H9 (cell line): ENCODE data around the gene ANKRD29. TPM values are rescaled to one million over a fixed set of nuclear protein-coding genes. Genes with fewer than 3 reads are reported as not detected.

ENCODE experiments used
- DNase-seq: peaks from one replicate; pipeline ENCODE4 v3.0.0-alpha.2; 2017
- H2AFZ ChIP-seq: one replicate; pipeline ENCODE4 v1.6.1; 2013; ENCODE audit warnings: mild to moderate bottlenecking, low read length, control low read depth, moderate library complexity
- H2AK5ac ChIP-seq: 2 replicates; pipeline ENCODE4 v1.6.1; 2013; ENCODE audit warnings: low read length, control low read depth, mixed read lengths; ENCODE audit not compliant: insufficient read length
- H2BK120ac ChIP-seq: one replicate; pipeline ENCODE4 v1.6.1; 2013; ENCODE audit warnings: low read depth, mild to moderate bottlenecking, low read length, control low read depth, inconsistent platforms; ENCODE audit not compliant: poor library complexity, severe bottlenecking
- H2BK12ac ChIP-seq: 2 replicates; pipeline ENCODE4 v1.6.1; 2013; ENCODE audit warnings: low read length, control low read depth, mixed read lengths, low read depth; ENCODE audit not compliant: insufficient read length
- H2BK15ac ChIP-seq: 2 replicates; pipeline ENCODE4 v1.6.1; 2013; ENCODE audit warnings: low read depth, low read length, control low read depth
- H2BK20ac ChIP-seq: one replicate; pipeline ENCODE4 v1.6.1; 2013; ENCODE audit warnings: low read depth, mild to moderate bottlenecking, low read length, control low read depth, inconsistent platforms; ENCODE audit not compliant: poor library complexity, severe bottlenecking
- H2BK5ac ChIP-seq: 2 replicates; pipeline ENCODE4 v1.6.1; 2013; ENCODE audit warnings: low read length, control low read depth, mixed read lengths; ENCODE audit not compliant: insufficient read length
- H3K14ac ChIP-seq: 2 replicates; pipeline ENCODE4 v1.6.1; 2013; ENCODE audit warnings: low read length, control low read depth; ENCODE audit not compliant: insufficient read depth
- H3K18ac ChIP-seq: 2 replicates; pipeline ENCODE4 v1.6.1; 2013; ENCODE audit warnings: low read depth, mild to moderate bottlenecking, mixed read lengths, low read length, control low read depth; ENCODE audit not compliant: insufficient read length
- H3K23ac ChIP-seq: 2 replicates; pipeline ENCODE4 v1.6.1; 2013; ENCODE audit warnings: low read length, control low read depth, mixed read lengths, low read depth; ENCODE audit not compliant: insufficient read length
- H3K23me2 ChIP-seq: 2 replicates; pipeline ENCODE4 v1.6.1; 2013; ENCODE audit warnings: low read depth, mild to moderate bottlenecking, mixed read lengths, low read length, control low read depth; ENCODE audit not compliant: insufficient read length, poor library complexity, severe bottlenecking
- H3K27ac ChIP-seq: 2 replicates; pipeline ENCODE4 v1.5.1; 2013; ENCODE audit warnings: low read length, control low read depth, mixed read lengths, low read depth; ENCODE audit not compliant: insufficient read length
- H3K27me3 ChIP-seq: 2 replicates; pipeline ENCODE4 v1.6.1; 2013; ENCODE audit warnings: low read length, control low read depth, inconsistent platforms; ENCODE audit not compliant: insufficient read depth
- H3K4ac ChIP-seq: 2 replicates; pipeline ENCODE4 v1.6.1; 2013; ENCODE audit warnings: low read depth, mild to moderate bottlenecking, control low read depth, inconsistent platforms, low read length, moderate library complexity
- H3K4me1 ChIP-seq: 2 replicates; pipeline ENCODE4 v1.6.1; 2013; ENCODE audit warnings: low read length, control low read depth, inconsistent platforms; ENCODE audit not compliant: insufficient read depth
- H3K4me2 ChIP-seq: 2 replicates; pipeline ENCODE4 v1.6.1; 2013; ENCODE audit warnings: low read length, control low read depth, mixed read lengths; ENCODE audit not compliant: insufficient read length, insufficient read depth
- H3K56ac ChIP-seq: 2 replicates; pipeline ENCODE4 v1.6.1; 2013; ENCODE audit warnings: low read depth, mild to moderate bottlenecking, mixed read lengths, low read length, control low read depth; ENCODE audit not compliant: insufficient read length
- H3K79me1 ChIP-seq: 2 replicates; pipeline ENCODE4 v1.6.1; 2013; ENCODE audit warnings: low read depth, mild to moderate bottlenecking, moderate library complexity, low read length, control low read depth, inconsistent platforms; ENCODE audit not compliant: insufficient read depth, poor library complexity, severe bottlenecking
- H3K79me2 ChIP-seq: 2 replicates; pipeline ENCODE4 v1.6.1; 2013; ENCODE audit warnings: low read length, control low read depth, inconsistent platforms; ENCODE audit not compliant: insufficient read depth
- H3K9ac ChIP-seq: 2 replicates; pipeline ENCODE4 v1.6.1; 2013; ENCODE audit warnings: low read length, control low read depth, mixed read lengths; ENCODE audit not compliant: insufficient read length; ENCODE audit errors: extremely low read depth
- H3K9me3 ChIP-seq: one replicate; pipeline ENCODE4 v1.6.1; 2013; ENCODE audit warnings: low read depth, low read length, inconsistent platforms; ENCODE audit not compliant: control insufficient read depth
- H3T11ph ChIP-seq: one replicate; pipeline ENCODE4 v1.6.1; 2013; ENCODE audit warnings: mild to moderate bottlenecking, low read length, control low read depth, inconsistent platforms
- H4K20me1 ChIP-seq: one replicate; pipeline ENCODE4 v1.6.1; 2013; ENCODE audit not compliant: control insufficient read depth, insufficient read length, insufficient read depth
- H4K5ac ChIP-seq: 2 replicates; pipeline ENCODE4 v1.6.1; 2013; ENCODE audit warnings: low read depth, mild to moderate bottlenecking, mixed read lengths, low read length, control low read depth; ENCODE audit not compliant: insufficient read length
- H4K8ac ChIP-seq: replicated peaks from 2 replicates; pipeline ENCODE4 v1.6.1; 2013; ENCODE audit warnings: low read length, control low read depth, mixed read lengths, low read depth; ENCODE audit not compliant: insufficient read length
- H4K91ac ChIP-seq: 2 replicates; pipeline ENCODE4 v1.6.1; 2013; ENCODE audit warnings: low read depth, mild to moderate bottlenecking, moderate library complexity, mixed read lengths, low read length, control low read depth; ENCODE audit not compliant: insufficient read length
- H3K27ac Mint-ChIP-seq, 3 experiments: 2 replicates in 2 of 3; 3 replicates in 1 of 3; pipeline ENCODE4 v1.8.0; 2020 to 2021; ENCODE audit warnings: mixed read lengths in 3 of 3, mild to moderate bottlenecking in 1 of 3, moderate library complexity in 1 of 3
- H3K27me3 Mint-ChIP-seq: 2 replicates; pipeline ENCODE4 v1.8.0; 2021; ENCODE audit warnings: low read depth, mild to moderate bottlenecking, moderate library complexity, mixed read lengths
- H3K36me3 Mint-ChIP-seq, 3 experiments: 2 replicates in 2 of 3; 3 replicates in 1 of 3; pipeline ENCODE4 v1.8.0; 2020 to 2021; ENCODE audit warnings: low read depth in 3 of 3, mixed read lengths in 3 of 3; ENCODE audit not compliant: insufficient read depth in 1 of 3
- H3K4me1 Mint-ChIP-seq, 2 experiments: 2 replicates each; pipeline ENCODE4 v1.8.0; 2020; ENCODE audit warnings: mixed read lengths in 2 of 2
- H3K4me3 Mint-ChIP-seq, 2 experiments: 2 replicates in 1 of 2; 3 replicates in 1 of 2; pipeline ENCODE4 v1.8.0; 2020 to 2021; ENCODE audit warnings: mild to moderate bottlenecking in 2 of 2, mixed read lengths in 2 of 2, moderate library complexity in 1 of 2
- H3K9me3 Mint-ChIP-seq, 2 experiments: 2 replicates in 1 of 2; 3 replicates in 1 of 2; pipeline ENCODE4 v1.8.0; 2020; ENCODE audit warnings: mild to moderate bottlenecking in 2 of 2, mixed read lengths in 2 of 2, moderate library complexity in 1 of 2
- WGBS: extraction: QIAGEN DNeasy Blood & Tissue Kit; methylation state at CpG from one replicate; pipeline ENCODE4 v1.1.7; 2013; ENCODE audit warnings: missing lambda C conversion rate, low lambda C conversion rate, mixed read lengths; ENCODE audit not compliant: insufficient read length; ENCODE audit errors: extremely low coverage; 5-methylcytosine and 5-hydroxymethylcytosine counted together
- total RNA-seq: library from RNA; stranded (reverse); gene quantifications from 2 replicates; pipeline ENCODE4 v1.2.1, GENCODE V29; 2021
- TF ChIP-seq, protein P1 (sequence below): fragments of 200-600 bp; sonication (generic); conservative IDR thresholded peaks from 3 replicates; pipeline ENCODE4 v1.8.0; 2021; ENCODE audit warnings: antibody characterized with exemption, mild to moderate bottlenecking

Gene ANKRD29
- total RNA-seq, 1 experiment from 2014 or later = 2.1 TPM

DNA sequence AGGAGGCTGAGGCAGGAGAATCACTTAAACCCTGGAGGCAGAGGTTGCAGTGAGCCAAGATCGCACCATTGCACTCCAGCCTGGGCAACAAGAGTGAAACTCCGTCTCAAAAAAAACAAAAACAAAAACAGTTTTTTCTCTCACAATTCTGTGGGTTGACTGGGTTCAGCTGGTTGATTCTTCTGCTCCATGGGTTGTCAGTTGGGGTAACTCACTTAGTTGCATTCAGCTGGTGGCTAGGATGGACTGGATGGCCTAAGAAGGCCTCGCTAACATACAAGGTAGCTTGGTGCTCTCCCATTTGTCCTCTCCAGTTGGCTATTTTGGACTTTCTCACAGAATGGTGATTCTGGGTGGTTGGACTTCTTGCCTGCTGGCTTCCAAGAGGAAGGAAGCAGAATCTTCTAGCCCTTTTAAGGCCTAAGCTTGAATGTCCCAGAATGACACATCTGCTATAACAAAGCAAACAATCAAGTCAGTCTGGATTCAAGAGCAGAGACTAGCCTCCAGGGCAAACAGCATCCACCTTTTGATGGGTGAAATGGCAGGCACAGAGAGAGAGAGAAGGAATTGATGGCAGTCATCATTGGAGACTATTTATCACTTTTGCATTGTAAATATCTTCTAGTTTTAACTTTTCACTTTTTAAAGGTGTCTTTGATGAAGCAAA lies 44.4 kb upstream of the ANKRD29 start:
- Histone ChIP-seq H2AK5ac (no peak overlapping the region), H3K4me2 (no peak overlapping the region), H2AFZ (no peak overlapping the region), H3K4me1 (no peaks in the 10 kb centered on the region), H2BK20ac (no peak overlapping the region), H3K9me3 (no peaks in the 10 kb centered on the region), H3K18ac (no peak overlapping the region), H3K23ac (no peak overlapping the region), H4K8ac (no peak overlapping the region), H2BK120ac (no peak overlapping the region), H3K27me3 (no peaks in the 10 kb centered on the region), H3K9ac (no peak overlapping the region), H3K27ac (no peak overlapping the region), H4K91ac (no peak overlapping the region), H3T11ph (no peak overlapping the region), H2BK5ac (no peak overlapping the region), H2BK15ac (no peak overlapping the region), H3K23me2 (no peaks in the 10 kb centered on the region), H3K14ac (no peak overlapping the region), H3K4ac (no peak overlapping the region), H3K56ac (no peak overlapping the region), H2BK12ac (no peak overlapping the region), H3K79me1 (no peaks in the 10 kb centered on the region), H4K5ac (no peak overlapping the region), H3K79me2 (no peaks in the 10 kb centered on the region), H4K20me1 (no peaks in the 10 kb centered on the region)
- Mint-ChIP-seq H3K36me3 (no peaks in the 10 kb centered on the region), H3K27ac (no peak overlapping the region), H3K9me3 (peaks cover 0 to 4% of the 10 kb centered on the region in 2 experiments; a peak in 3 of 5 replicates), H3K4me3 (no peak overlapping the region), H3K4me1 (peaks cover 0 to 3% of the 10 kb centered on the region in 2 experiments; a peak in 2 of 4 replicates), H3K27me3 (peaks cover 4% of the 10 kb centered on the region)
- TF ChIP-seq, protein P1, sequence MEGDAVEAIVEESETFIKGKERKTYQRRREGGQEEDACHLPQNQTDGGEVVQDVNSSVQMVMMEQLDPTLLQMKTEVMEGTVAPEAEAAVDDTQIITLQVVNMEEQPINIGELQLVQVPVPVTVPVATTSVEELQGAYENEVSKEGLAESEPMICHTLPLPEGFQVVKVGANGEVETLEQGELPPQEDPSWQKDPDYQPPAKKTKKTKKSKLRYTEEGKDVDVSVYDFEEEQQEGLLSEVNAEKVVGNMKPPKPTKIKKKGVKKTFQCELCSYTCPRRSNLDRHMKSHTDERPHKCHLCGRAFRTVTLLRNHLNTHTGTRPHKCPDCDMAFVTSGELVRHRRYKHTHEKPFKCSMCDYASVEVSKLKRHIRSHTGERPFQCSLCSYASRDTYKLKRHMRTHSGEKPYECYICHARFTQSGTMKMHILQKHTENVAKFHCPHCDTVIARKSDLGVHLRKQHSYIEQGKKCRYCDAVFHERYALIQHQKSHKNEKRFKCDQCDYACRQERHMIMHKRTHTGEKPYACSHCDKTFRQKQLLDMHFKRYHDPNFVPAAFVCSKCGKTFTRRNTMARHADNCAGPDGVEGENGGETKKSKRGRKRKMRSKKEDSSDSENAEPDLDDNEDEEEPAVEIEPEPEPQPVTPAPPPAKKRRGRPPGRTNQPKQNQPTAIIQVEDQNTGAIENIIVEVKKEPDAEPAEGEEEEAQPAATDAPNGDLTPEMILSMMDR = no peak
- no peak for DNase-seq
- whole genome bisulfite sequencing = no CpG with 5 or more reads among the region's 3 CpGs
